ENCODE data around the gene LRRC49. TPM values are rescaled to one million over a fixed set of nuclear protein-coding genes. Genes with fewer than 3 reads are reported as not detected.

Gene LRRC49, protein sequence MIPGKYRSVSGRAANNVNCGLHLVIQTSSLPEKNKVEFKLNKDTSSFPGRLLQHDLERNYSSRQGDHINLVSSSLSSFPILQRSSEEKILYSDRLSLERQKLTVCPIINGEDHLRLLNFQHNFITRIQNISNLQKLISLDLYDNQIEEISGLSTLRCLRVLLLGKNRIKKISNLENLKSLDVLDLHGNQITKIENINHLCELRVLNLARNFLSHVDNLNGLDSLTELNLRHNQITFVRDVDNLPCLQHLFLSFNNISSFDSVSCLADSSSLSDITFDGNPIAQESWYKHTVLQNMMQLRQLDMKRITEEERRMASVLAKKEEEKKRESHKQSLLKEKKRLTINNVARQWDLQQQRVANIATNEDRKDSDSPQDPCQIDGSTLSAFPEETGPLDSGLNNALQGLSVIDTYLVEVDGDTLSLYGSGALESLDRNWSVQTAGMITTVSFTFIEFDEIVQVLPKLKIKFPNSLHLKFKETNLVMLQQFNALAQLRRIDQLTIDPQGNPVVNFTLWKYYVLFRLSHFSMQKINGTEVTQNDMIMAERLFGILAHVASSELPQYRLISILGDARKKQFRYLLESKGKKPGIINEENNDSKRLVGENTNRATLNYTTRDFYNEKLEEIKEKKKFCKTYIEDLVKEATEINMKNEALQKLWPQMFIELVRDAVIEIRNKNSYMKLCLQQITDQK
- total RNA-seq = 6.7 and 13.7 TPM in 2 replicates

DNA sequence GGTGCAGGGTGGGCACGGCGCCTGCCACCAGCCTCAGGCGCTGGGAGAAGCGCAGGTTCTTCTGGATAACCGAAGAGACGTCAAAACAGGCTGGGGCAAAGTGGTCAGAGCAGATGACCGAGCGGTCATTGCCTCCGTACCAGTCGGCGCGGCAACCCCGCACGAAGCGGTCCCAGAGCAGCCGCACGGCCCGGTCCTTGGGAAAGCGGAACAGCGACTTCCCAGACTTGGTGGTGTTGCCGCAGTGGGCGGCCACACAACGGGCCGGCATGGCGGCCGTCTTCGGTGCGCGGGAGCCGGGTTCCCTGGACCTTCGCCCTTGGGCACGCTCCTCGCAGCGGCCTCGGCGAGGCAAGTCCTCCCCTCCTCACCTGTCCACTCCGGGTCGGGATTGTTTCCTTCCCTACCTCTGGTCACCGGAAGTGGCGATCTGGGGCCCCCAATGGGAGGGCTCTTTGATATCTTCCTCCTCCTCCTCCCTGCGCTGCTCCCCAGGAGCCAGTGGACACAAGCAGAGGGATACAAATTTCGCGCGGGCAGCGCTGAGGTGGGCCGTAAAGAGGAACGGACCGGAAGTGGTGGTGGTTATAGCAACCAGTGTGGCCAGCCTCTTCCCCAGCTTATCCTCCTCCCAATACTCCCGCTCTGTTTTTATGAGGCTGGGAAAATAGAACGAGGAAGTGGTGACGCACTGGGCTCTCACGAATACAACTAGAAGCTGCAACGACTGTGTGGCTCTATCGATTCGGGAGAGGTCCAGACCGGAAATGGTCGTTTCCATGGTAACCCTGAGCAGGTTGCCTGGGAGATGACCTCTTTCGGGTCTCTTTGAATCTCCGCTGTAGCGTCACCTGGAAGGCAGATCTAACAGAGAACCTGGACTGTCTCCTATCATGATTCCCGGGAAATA lies at the start of gene LRRC49, which contains the start of gene THAP10:
LRRC49 (plus strand) TSS at position 825 of the 910 bp plus-strand sequence; CDS start at position 894, 69 bp downstream.
THAP10 (minus strand) TSS at position 432 of the 910 bp plus-strand sequence; CDS start at position 271, 161 bp downstream.

DNA sequence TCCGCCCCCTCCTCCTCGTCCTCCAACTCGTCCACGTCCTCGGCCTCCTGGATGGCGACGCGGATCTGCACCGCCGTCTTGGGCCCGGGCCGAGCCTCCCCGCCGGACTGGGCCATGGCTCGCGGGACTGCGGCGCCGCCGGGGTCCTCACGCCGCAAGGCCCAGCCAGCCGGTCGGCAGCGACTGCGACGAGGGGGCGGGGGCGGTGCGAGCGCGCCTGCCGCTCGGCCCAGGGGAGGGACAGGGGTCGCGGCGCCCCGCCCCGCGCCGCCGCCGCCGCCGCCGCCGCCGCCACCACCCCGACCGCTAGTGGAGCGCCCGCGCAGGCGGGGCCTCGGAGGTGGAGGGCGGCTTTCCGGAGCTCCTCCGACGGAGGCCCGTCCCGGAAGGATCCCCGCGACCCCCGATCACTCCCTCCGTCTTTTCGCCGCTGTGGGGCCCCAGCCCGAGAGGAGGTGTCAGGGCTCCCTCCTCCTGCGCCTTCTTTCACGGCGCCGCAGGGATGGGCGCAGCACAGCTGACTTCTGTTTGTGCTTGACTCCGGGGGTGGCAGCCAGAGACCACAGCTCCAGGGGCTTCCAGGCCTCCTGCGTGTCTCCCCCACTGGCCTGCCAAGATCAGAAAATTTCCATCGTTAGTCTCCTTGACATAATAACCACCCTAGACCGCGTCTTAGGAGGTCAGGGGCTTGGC lies 38.5 kb upstream of the LRRC49 start, which contains the start of gene LARP6:
LARP6 (minus strand) TSS at position 185 of the 693 bp plus-strand sequence; CDS start at position 116, 69 bp downstream.

Other genes with a start within 250 kb of the LRRC49 start
- gene UACA, start 129.3 kb upstream of the LRRC49 start, total RNA-seq = 11.0 and 12.1 TPM in 2 replicates
- gene LARP6, start 38.7 kb upstream of the LRRC49 start, total RNA-seq = 21.0 and 37.9 TPM in 2 replicates
- 4.2 and 7.2 TPM in 2 replicates for gene THAP10, start 393 bp upstream of the LRRC49 start, total RNA-seq
- gene THSD4, start 222.6 kb downstream of the LRRC49 start, total RNA-seq = 38.0 and 81.8 TPM in 2 replicates

Data from hair follicular keratinocyte (primary cell).